ENCODE results near the gene XPC.
"Not testable (repeated sequence)": the region's sequence is repeated elsewhere in the genome, so short reads cannot be mapped to it uniquely, and the experiment has no call there.

Gene XPC

GRCh38 chr3:14133188-14133800, 45.1 kb downstream of the XPC start:
- DNase-seq (ENCODE audit: low read depth in 3 of 3): no peak

- no peak for DNase-seq (ENCODE audit: low read depth in 3 of 3)
Measured at GRCh38 chr3:14132689-14133088, 45.7 kb downstream of the XPC start.

- no peak for DNase-seq (ENCODE audit: low read depth in 3 of 3)
Measured at GRCh38 chr3:14132120-14132519, 46.3 kb downstream of the XPC start.

GRCh38 chr3:14131134-14131533, 47.3 kb downstream of the XPC start:
- DNase-seq (ENCODE audit: low read depth in 3 of 3): no peak

GRCh38 chr3:14130707-14131106, 47.7 kb downstream of the XPC start:
- DNase-seq (ENCODE audit: low read depth in 3 of 3): no peak

- DNase-seq (ENCODE audit: low read depth in 3 of 3): no peak
Measured at GRCh38 chr3:14130230-14130629, 48.2 kb downstream of the XPC start.

- DNase-seq (ENCODE audit: low read depth in 3 of 3): no peak
Measured at GRCh38 chr3:14129296-14129695, 49.1 kb downstream of the XPC start.

GRCh38 chr3:14128724-14129123, 49.7 kb downstream of the XPC start:
- no peak for DNase-seq (ENCODE audit: low read depth in 3 of 3)

GRCh38 chr3:14127516-14128161, 50.8 kb downstream of the XPC start:
- DNase-seq (ENCODE audit: low read depth in 3 of 3): no peak

GRCh38 chr3:14126887-14127505, 51.4 kb downstream of the XPC start:
- no peak for DNase-seq (ENCODE audit: low read depth in 3 of 3)

- no peak for DNase-seq (ENCODE audit: low read depth in 3 of 3)
Measured at GRCh38 chr3:14126017-14126886, 52.1 kb downstream of the XPC start.

GRCh38 chr3:14125193-14126016, 53.0 kb downstream of the XPC start:
- peak in 2 of 3 donors; percentile 45 to 56 for DNase-seq (ENCODE audit: low read depth in 3 of 3)

- DNase-seq (ENCODE audit: low read depth in 3 of 3): peak; percentile 93 to 97 (median 94)
Measured at GRCh38 chr3:14124615-14125192, 53.7 kb downstream of the XPC start, which contains the start of the genes CHCHD4 and TMEM43. CHCHD4 (minus strand) TSS chr3:14124870; CDS start chr3:14124676, 194 bp downstream. TMEM43 (plus strand) TSS chr3:14125052; CDS start chr3:14125194, 142 bp downstream.

GRCh38 chr3:14124223-14124614, 54.2 kb downstream of the XPC start:
- DNase-seq (ENCODE audit: low read depth in 3 of 3): peak in 2 of 3 donors; percentile 43 to 46

GRCh38 chr3:14123308-14124222, 54.8 kb downstream of the XPC start:
- DNase-seq (ENCODE audit: low read depth in 3 of 3): no peak

- DNase-seq (ENCODE audit: low read depth in 3 of 3): no peak
Measured at GRCh38 chr3:14122301-14122700, 56.1 kb downstream of the XPC start.

- DNase-seq (ENCODE audit: low read depth in 3 of 3): no peak
Measured at GRCh38 chr3:14121859-14122258, 56.5 kb downstream of the XPC start.

- not testable (repeated sequence) for DNase-seq (ENCODE audit: low read depth in 3 of 3)
Measured at GRCh38 chr3:14120921-14121448, 57.4 kb downstream of the XPC start.

Data from stimulated activated CD4-positive, alpha-beta T cell treated with anti-CD3 and anti-CD28 coated beads, TNF-alpha, amount 100 ng/mL, for 48 hours (primary cell).